GM11168 (cell line): ENCODE measurements around the gene SLC8B1.

Source experiments
- in situ Hi-C: fragments of 300-500 bp; cut with MboI; formaldehyde crosslinking; loops from one replicate; pipeline ENCODE4 v1.12.0; 2022; ENCODE audit warnings: low sequenced_read_pairs; ENCODE audit not compliant: unreplicated experiment

The SLC8B1 gene

DNA sequence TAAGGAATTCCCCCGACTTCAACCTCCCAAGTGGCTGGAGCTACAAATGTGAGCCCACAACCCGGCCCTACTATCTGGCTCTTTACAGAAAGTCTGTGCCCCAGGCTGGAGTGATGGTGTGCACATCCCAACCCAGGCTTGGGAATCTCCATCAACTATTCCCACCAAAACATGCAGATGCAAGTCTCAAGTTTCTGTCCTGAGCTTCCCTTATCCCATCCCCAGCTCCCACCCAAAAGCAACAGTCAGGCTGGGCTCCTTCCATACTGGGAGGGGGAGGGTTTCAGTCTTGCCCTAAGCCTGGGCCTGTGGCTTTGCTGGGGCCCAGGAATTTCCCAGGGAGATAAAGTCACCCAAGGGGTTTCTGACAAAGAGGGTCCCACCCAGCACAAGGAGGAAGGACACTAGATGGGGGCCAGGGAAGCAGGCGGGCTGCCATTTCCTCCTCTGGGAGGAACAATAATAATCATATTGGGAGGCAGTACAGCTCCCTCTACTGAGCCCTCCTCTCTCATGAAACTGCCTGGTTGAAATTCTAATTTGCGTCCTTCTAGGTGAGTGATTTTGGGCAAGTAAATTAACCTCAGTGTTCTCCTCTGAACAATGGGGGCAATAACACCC is 8.0 kb downstream of the SLC8B1 start:
- in situ Hi-C loops: no loop called here

DNA sequence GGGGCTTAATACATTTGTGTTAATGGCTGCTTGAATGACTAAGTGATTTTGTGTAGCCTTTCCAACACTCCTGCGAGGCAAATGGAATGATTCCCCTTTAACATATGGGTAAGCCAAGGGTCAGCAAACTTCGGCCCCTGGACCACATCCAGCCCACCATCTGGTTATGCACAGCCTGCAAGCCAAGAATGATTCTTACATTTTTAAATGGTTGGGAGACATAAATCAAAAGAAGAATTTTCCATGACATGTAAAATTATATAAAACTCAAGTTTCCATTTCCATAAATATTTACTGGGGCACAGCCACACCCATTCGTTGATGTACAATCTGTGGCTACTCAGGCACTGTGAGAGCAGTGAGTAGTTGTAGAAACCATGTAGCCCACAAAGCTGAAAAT is 9.0 kb downstream of the SLC8B1 start:
- in situ Hi-C loops: no loop called here

DNA sequence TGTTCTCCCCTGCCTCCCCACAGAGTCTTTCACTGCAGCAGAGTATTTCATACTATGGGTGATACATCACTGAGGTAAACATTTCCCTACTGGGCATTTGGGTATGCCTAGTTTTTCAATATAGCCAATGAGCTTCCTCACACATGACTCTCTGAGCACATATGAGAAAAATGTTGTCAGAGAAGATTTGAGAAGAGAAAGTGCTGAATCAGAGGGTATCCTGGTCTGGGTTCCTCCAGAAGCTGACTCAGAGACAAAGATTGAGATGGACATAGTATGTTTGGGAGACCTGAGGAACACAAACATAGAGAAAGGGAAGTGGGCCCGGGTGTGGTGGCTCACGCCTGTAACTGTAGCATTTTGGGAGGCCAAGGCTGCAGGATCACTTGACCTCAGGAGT is 12.6 kb downstream of the SLC8B1 start:
- in situ Hi-C loops: no loop called here

DNA sequence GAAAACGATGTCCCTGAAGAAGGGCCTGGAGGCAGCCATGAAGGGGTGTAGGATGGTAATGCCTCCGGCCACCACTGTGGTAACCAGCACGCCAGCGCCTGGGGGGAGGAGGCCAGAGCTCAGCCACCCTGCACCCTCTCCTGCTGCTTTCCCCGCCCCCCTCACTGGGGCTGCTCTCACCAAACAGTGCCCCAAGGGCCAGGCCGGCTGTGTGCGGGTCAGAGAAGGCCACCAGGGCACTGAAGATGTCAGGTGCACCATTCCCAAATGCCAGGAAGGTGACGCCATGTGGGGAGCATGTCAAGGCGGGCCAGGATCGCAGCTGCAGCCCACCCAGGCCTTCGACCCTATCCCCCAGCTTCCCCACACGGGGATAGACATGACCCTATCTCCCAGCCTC is 14.5 kb downstream of the SLC8B1 start:
- in situ Hi-C loops: no loop called here

DNA sequence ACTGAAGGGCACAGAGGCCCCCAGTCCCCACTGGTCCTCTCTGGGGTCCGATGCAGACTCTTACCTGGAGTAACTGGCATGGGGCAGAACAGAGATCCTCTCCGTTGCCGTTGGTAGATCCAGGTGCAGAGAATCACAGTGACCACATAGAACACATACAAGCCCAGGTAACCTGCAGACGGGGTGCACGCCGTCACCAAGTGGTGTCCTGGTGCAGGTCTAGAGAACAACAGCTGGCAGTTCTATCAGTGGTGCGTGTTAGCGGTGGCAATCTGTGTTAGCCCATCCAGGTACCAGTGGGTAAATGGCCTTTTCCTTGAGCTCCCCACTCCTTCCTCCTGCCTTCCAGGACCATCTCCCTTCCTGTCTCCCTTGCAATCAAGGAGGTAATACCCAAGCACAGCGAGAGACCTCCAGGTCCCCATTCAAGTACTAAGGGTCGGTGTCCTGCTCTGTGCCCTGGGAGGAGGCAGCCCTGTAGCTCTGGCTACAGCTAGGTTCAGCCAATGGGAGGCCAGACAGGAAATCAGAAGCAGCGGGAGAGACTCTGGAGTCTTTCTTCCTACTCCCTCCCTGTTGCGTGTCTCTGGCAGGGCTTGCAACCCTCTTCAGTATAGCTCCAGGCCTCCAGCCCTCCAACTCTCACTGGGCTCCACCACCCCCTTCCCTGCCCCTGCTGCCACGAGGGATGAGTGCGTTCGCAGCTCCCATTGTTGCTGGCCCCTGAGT is 15.8 kb downstream of the SLC8B1 start:
- in situ Hi-C loops: loop anchor here (10.0 kb wide), 1 partner anchor 96 kb away; no protein-coding TSS in a partner anchor

DNA sequence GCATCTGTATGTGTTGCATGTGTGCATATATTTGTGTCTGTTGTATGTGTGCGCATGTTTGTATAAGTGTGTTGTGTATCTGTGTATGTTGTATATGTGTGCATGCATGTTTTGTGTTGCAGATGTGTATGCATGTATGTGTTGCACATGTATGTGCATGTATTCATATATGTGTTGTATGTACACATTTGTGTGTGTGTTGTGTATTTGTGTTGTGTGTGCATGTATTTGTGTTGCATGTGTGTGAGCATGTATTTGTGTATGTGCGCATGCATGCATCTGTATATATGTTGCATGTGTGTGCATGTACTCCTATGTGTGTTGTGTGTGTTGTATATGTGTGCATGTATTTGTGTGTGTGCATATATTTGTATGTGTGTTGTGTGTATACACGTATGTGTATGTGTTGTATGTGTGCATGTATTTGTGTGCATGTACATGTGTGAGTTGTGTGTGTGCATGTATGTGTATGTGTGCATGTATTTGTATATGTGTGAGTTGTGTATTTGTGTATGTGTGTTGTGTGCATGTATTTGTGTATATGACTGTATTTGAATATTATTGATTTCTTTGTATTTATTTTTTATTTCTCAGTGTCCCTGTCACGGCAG is 16.8 kb downstream of the SLC8B1 start:
- in situ Hi-C loops: loop anchor here (10.0 kb wide), 1 partner anchor 97 kb away; no protein-coding TSS in a partner anchor

DNA sequence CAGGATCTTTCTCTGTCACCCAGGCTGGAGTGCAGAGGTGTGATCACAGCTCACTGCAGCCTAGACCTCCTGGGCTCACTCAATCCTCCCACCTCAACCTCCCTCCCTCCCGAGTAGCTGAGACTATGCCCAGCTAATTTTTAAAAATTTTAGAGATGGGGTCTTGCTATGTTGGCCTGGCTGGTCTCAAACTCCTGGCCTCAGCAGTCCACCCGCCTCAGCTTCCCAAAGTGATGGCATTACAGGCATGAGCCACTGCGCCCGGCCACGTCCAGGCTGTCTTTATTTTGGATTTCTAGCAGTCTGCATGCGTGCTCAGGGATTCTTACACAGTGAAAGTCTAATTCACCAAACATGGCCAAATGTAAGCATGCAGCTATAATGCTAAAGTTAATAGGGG is 17.8 kb downstream of the SLC8B1 start:
- in situ Hi-C loops: loop anchor here (10.0 kb wide), 1 partner anchor 98 kb away; no protein-coding TSS in a partner anchor

DNA sequence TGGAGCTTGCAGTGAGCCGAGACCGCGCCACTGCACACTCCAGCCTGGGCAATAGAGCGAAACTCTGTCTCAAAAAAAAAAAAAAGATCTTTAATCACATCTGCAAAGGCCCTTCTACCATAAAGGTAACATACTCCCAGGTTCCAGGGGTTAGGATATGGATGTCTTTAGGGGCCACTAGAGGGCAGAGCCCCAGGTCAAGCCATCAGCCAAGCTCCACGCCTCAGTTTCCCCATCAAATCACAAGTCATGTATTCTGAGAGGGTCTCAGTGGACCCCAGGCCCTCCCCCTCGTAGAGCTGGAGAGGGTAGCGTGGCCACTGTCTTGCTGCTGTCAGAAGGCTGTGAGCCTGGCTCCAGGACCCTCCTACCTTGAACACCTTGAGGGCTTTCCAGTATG is 18.8 kb downstream of the SLC8B1 start:
- in situ Hi-C loops: loop anchor here (10.0 kb wide), 1 partner anchor 99 kb away; no protein-coding TSS in a partner anchor

DNA sequence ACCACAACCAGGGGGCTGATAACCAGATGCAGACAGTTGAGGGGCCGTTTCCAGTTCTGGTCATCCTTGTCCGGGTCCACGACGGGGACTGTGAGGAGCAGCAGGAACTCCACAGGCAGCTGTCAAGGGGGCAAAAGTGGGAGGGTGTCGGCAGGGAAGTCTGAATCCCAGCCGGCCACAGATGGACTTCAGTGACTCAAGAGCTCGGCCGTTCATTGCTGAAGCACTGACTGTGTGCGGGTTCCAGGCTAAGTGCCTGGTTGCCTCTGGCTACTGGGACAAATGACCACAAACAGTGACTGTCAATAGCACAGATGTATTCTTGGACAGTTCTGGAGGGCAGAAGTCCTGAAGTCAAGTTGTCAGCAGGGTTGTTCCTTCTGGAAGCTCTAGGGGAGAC is 19.6 kb downstream of the SLC8B1 start:
- in situ Hi-C loops: loop anchor here (10.0 kb wide), 1 partner anchor 99 kb away; no protein-coding TSS in a partner anchor

DNA sequence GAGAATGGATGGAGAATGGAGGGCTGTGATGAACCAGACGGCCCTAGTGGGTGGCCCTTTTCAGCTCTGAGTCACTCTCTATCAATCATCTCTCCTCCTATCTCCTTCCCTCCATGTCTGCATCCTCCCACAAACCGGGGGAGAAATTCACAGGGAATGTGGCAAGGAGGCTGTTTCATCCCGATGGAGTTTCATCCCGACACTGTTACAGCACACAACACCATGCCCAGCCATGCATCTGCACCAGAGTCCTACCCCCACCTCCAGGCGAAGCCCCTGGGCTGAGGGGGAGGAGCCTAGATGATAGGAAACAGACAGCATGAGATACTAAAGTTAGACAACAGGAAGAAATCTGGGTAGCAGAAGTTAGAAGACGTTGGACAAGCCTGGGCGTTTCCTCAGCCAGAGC is 20.8 kb downstream of the SLC8B1 start:
- in situ Hi-C loops: loop anchor here (10.0 kb wide), 1 partner anchor 101 kb away; no protein-coding TSS in a partner anchor

DNA sequence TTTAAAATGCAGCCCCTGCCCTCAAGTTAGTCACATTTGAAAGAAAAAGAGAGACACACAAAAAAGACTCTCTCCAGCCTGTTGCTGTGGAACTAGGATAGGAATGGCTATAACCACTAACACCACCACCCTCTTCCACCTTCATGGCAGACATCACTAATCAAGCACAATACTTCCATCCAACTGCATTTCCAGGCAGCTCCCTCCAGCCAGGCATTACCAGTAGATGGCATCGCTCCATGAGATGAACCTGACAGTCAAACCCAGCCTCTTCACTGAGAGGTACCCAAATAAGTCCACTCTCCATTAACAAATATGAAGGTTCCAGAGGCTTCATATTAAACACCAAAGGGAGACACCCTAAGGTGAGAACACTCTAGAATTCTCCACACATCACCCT is 24.4 kb downstream of the SLC8B1 start:
- in situ Hi-C loops: loop anchor here (10.0 kb wide), 1 partner anchor 104 kb away; no protein-coding TSS in a partner anchor

DNA sequence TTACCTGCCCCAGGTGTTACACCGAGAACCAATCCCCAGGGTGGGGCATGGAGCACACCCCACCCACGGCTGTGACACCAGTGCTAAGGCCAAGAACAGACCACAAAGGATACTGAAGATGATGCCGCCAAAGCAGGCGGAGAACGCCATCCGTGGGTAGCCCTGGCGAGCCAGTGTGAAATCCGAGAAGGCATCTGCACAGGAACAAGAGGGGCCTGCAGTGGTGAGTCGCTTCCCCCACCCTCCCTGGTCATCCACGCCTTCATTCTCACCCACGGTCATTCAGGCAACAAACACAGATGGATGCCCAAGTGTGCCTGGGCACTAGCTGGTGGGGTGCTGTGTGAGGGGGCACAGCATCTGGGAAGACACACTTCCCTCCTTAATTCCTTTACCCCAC is 28.5 kb downstream of the SLC8B1 start:
- in situ Hi-C loops: no loop called here

DNA sequence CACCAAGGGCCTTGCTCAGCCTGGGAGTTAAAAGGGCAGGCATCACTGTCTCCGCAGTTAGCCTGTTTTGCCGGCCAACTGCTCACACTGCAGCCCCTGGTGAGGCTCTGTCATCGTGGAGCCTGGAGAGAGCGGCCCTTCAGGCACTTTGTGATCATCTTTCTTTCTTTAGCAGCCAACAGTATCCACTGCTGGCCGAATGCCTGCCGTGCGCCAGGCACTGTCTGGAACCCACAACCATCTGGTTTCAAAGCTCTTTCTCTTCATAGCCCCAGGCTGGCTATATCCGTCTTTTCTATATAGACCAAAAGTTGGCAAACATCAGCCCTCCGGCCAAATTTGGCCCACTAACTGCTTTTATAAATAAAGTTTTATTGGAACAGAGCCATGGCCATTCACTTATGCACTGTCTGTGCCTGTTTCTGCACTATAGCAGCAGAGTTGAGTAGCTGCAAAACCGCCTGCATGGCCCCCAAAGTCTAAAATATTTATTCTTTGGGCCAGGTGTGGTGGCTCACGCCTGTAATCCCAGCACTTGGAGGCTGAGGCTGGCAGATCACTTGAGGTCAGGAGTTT is 29.5 kb downstream of the SLC8B1 start:
- in situ Hi-C loops: no loop called here

DNA sequence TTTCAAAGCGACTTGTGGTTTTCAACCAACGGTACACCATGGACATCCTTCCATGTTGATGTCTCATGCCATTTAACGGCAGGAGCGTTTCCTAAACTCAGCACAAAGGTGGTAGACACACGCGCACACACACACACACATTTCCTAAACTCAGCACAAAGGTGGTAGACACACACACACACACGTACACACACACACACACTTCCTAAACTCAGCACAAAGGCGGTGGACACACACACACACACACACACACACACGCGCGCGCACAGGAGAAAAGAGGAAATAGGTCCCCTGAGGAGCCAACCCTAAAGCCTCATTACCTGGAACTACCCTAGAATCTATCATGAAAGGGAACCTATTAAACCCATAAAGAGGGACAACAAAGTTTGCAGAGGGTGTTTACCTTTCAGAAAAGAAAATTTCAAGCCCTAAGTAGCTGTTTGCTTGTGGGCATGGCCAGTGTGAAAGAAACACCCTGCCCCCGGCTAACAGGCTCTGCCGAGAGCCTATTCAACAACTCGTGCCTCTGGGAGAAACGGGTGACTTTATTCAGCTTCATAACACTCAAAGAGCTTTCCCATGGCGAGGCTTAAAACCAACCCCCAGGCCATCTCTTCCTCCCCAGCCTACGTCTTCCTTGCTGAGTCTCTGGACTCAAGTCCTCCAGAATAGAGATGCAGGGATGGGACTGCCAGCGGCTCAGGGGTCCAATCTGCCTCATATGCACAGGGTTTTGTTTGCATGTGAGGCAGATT is 31.8 kb downstream of the SLC8B1 start:
- in situ Hi-C loops: no loop called here

DNA sequence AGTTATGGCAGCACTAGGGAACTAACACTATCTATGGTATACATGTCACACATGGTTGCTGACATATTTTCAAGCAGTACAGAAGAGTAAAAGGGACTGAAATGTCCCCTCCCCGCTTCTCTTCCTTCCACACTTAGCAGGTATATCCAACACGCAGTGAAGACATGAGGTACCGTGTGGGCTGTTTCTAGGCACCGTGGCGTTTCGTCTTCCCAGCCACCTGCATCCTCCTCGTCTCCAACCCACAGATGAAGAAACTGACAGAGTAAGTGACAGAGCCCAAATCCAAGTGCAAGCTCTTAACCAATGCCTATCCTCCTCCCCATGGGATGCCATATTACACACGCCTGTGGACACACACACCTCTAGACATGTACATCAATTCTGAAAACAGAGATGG is 32.4 kb downstream of the SLC8B1 start:
- in situ Hi-C loops: no loop called here

DNA sequence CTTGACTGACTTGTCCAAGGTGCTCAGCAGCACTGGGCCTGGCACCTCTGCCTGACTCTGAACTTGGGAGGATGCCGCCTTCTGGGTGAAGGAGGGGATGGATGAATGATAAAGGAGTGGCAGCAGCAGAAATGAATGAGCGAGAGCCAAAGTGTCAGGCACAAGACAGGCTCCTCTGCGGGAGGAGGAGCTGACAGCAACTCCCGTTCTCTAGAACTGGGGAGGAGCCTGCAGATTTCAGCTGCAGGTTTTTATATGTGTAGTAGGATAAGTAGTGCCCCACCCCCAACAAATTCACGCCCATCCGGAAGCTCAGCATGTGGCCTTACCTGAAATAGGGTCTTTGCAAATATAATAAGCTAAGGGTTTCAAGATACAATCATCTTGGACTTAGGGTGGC is 33.1 kb downstream of the SLC8B1 start:
- in situ Hi-C loops: no loop called here

DNA sequence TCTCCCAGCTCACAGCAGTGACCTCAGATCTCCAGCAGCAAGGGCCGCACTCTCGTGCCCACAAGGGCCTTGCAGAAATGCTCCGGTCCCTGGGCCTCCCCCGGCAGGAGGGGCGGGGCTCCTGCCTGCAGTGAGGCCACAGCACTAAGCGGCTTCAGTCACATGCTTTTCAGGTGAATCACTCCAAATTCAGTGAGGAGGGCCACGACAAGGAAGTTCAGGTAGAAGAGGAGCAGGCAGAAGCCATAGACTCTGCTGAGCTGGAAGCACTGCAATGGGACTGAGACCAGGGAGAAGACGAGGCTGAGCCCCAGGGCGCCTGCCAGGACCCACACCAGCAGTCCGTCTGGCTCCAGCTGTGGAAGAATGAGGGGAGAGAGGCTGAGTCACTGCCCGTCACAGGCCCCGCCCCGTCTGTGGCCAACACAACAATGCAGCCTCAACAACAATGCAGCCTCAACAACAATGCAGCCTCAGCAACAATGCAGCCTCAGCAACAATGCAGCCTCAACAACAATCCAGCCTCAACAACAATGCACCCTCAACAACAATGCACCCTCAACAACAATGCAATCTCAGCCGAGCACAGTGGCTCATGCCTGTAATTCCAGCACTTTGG is 35.2 kb downstream of the SLC8B1 start:
- in situ Hi-C loops: no loop called here

DNA sequence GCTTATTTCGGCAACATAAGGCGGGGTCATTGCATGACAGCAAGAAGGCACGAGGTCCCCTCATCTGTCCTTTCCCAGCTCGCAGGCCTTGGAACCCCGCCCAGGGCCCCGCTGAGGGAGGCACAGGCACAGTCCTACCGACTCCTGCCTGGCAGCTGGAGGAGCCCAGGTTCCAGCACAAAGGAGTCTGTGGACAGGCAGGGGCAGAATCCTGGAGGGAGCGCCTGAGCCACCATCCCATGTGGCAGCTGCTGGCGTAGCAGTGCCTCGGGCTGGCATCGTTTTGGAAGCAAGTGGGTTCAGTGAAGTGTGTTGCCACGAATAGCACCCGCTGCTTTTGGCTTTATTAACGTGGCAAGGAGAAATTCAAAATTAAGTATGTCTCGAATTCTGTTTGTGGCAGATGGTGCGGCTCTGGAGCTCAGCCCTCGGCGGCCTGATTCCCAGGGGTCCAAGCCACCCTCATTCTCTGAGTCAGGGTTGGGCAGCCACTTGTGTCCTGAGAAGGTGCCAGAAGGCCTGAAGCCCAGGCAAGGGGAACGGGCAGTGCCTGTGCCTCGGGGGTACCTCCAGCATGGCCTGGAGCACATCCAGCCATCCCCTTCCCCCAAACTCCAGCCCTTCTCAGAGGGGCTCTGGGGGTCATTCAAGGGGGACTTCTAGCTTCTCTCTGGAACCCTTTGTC is 35.9 kb downstream of the SLC8B1 start:
- in situ Hi-C loops: no loop called here

DNA sequence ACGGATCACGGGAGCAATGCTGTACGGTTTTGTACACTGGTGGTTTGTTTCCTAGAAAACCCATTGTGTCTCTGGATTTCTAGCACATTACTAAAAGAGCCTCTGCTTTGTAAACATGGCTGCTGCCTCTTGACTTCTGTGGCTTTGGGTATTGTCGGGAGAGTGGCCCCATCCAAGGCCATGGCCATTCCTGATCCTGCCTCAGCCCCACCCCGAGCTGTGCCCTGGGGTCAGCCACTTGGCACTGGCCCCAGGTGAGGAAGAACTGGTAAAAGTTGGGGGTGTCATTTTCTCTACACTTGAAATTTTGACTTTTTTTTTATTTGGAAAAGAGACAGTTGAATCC is 36.5 kb downstream of the SLC8B1 start:
- in situ Hi-C loops: no loop called here
